Urinary bladder (tissue), 4 donors: ENCODE data around the gene NKAIN4. TPM values are rescaled to one million over a fixed set of nuclear protein-coding genes. Genes with fewer than 3 reads are reported as not detected.
A peak's percentile ranks its signal among the peaks of the same experiment; 100 is the strongest.

Source experiments
- DNase-seq: peaks from one replicate; pipeline ENCODE4 v3.0.0-alpha.2; 2015; ENCODE audit errors: extremely low spot score
- H3K27ac ChIP-seq: one replicate; pipeline ENCODE4 v1.5.1; 2013; ENCODE audit warnings: low read depth, mild to moderate bottlenecking, moderate library complexity
- H3K36me3 ChIP-seq: one replicate; pipeline ENCODE4 v1.6.1; 2013; ENCODE audit warnings: mild to moderate bottlenecking, moderate library complexity; ENCODE audit not compliant: insufficient read depth
- H3K4me1 ChIP-seq: one replicate; pipeline ENCODE4 v1.6.1; 2013; ENCODE audit warnings: mild to moderate bottlenecking, moderate library complexity; ENCODE audit not compliant: insufficient read depth
- H3K4me3 ChIP-seq: one replicate; pipeline ENCODE4 v1.5.1; 2013; ENCODE audit warnings: low read depth, low read length
- WGBS: extraction: QIAGEN DNeasy Blood & Tissue Kit; methylation state at CpG from one replicate; pipeline ENCODE4 v1.1.7; 2013; 5-methylcytosine and 5-hydroxymethylcytosine counted together
- polyA plus RNA-seq: library from polyadenylated mRNA; stranded (reverse); fragments of 200-250 nt; gene quantifications from one replicate; pipeline ENCODE4 v1.2.3, GENCODE V29; 2013
- total RNA-seq: library from RNA; depleted of rRNA; stranded (reverse); fragments of >200 nt; gene quantifications from one replicate; pipeline ENCODE4 v1.2.3, GENCODE V29; 2014
- donor health status: healthy with polysubstance abuse.
- donor health status: healthy.

NKAIN4 gene
- total and polyA plus RNA-seq, 2 donors = 0.23 to 4.0 TPM

GRCh38 chr20:63274381-63275228 is 20.3 kb upstream of the NKAIN4 start:
- Histone ChIP-seq H3K4me3 (no peak overlapping the region), H3K4me1 (no peaks in the 10 kb centered on the region), H3K36me3 (no peaks in the 10 kb centered on the region), H3K27ac (no peak overlapping the region)
- no peak for DNase-seq
- 73% methylated on average over 17 of the region's 17 CpGs for WGBS

GRCh38 chr20:63273635-63274380 is 19.5 kb upstream of the NKAIN4 start:
- Histone ChIP-seq H3K4me3 (peak overlapping the region; percentile 98), H3K4me1 (no peaks in the 10 kb centered on the region)
- 39% methylated on average over 20 of the region's 20 CpGs for WGBS

GRCh38 chr20:63273059-63273579 is 18.9 kb upstream of the NKAIN4 start:
- no peak for DNase-seq
- Histone ChIP-seq H3K4me3 (peak overlapping the region; percentile 98), H3K4me1 (no peaks in the 10 kb centered on the region), H3K36me3 (no peaks in the 10 kb centered on the region), H3K27ac (no peak overlapping the region)
- WGBS = 1% methylated on average over 37 of the region's 37 CpGs

More at GRCh38 chr20:63273635-63274380, 19.5 kb upstream of the NKAIN4 start:
- Histone ChIP-seq H3K36me3 (no peaks in the 10 kb centered on the region), H3K27ac (no peak overlapping the region)
- DNase-seq = no peak

GRCh38 chr20:63272105-63273058 is 18.1 kb upstream of the NKAIN4 start, which contains the start of gene ARFGAP1:
ARFGAP1 (plus strand) TSS chr20:63272813; CDS start chr20:63275581, 2,768 bp downstream.
- no peaks in the 10 kb centered on the region for H3K4me1 ChIP-seq
- peak; percentile 82 for DNase-seq
- H3K4me3 ChIP-seq = peak within 1 kb of the TSS; percentile 98
- H3K27ac ChIP-seq = peak within 1 kb of the TSS; percentile 40
- WGBS = 1% methylated on average over 97 of the region's 97 CpGs
- no peaks in the 10 kb centered on the region for H3K36me3 ChIP-seq

- Histone ChIP-seq H3K4me3 (no peak overlapping the region), H3K4me1 (no peaks in the 10 kb centered on the region), H3K27ac (no peak overlapping the region), H3K36me3 (no peaks in the 10 kb centered on the region)
- no peak for DNase-seq
- WGBS = 88% methylated on average over 9 of the region's 9 CpGs
Measured at GRCh38 chr20:63270606-63271325, 16.5 kb upstream of the NKAIN4 start.

GRCh38 chr20:63269724-63270123 is 15.5 kb upstream of the NKAIN4 start:
- Histone ChIP-seq H3K4me3 (no peak overlapping the region), H3K36me3 (no peaks in the 10 kb centered on the region), H3K27ac (no peak overlapping the region), H3K4me1 (no peaks in the 10 kb centered on the region)
- no peak for DNase-seq
- 94% methylated on average over 9 of the region's 9 CpGs for WGBS

GRCh38 chr20:63268671-63269439 is 14.6 kb upstream of the NKAIN4 start:
- H3K27ac ChIP-seq = no peak overlapping the region
- H3K4me3 ChIP-seq = no peak overlapping the region
- no peaks in the 10 kb centered on the region for H3K4me1 ChIP-seq
- H3K36me3 ChIP-seq = no peaks in the 10 kb centered on the region
- 23% methylated on average over 18 of the region's 18 CpGs for WGBS
- DNase-seq = no peak

GRCh38 chr20:63268256-63268655 is 14.0 kb upstream of the NKAIN4 start:
- 52% methylated on average over 7 of the region's 7 CpGs for WGBS

GRCh38 chr20:63267691-63268090 is 13.4 kb upstream of the NKAIN4 start:
- WGBS = 46% methylated on average over 9 of the region's 9 CpGs
- no peak for DNase-seq
- Histone ChIP-seq H3K36me3 (no peaks in the 10 kb centered on the region), H3K27ac (no peak overlapping the region), H3K4me3 (no peak overlapping the region), H3K4me1 (no peaks in the 10 kb centered on the region)

More at GRCh38 chr20:63268256-63268655, 14.0 kb upstream of the NKAIN4 start:
- no peaks in the 10 kb centered on the region for H3K4me1 ChIP-seq
- no peaks in the 10 kb centered on the region for H3K36me3 ChIP-seq
- no peak overlapping the region for H3K27ac ChIP-seq
- no peak for DNase-seq
- no peak overlapping the region for H3K4me3 ChIP-seq

GRCh38 chr20:63265891-63266515 is 11.7 kb upstream of the NKAIN4 start:
- H3K4me1 ChIP-seq = no peaks in the 10 kb centered on the region
- H3K27ac ChIP-seq = no peak overlapping the region
- H3K4me3 ChIP-seq = no peak overlapping the region
- no peaks in the 10 kb centered on the region for H3K36me3 ChIP-seq
- WGBS = 63% methylated on average over 12 of the region's 12 CpGs
- DNase-seq = no peak

GRCh38 chr20:63264519-63264918 is 10.3 kb upstream of the NKAIN4 start:
- no peak overlapping the region for H3K4me3 ChIP-seq
- 42% methylated on average over 14 of the region's 14 CpGs for WGBS
- no peak for DNase-seq
- H3K4me1 ChIP-seq = no peaks in the 10 kb centered on the region
- H3K27ac ChIP-seq = no peak overlapping the region
- H3K36me3 ChIP-seq = no peaks in the 10 kb centered on the region
